ENCODE measurements around the gene MC5R. TPM values are rescaled to one million over a fixed set of nuclear protein-coding genes. Genes with fewer than 3 reads are reported as not detected.
"Not testable (repeated sequence)": the region's sequence is repeated elsewhere in the genome, so short reads cannot be mapped to it uniquely, and the experiment has no call there.

The MC5R gene
- total RNA-seq, 4 donors from 2014 or later, result not detected

- WGBS, 2 donors, result 95 to 96% methylated on average over 26 of the region's 26 CpGs
These were observed 2.3 kb downstream of the MC5R start for GRCh38 chr18:13826209-13826608.

GRCh38 chr18:13831864-13832508, 8.0 kb downstream of the MC5R start:
- WGBS, 2 donors, result 71 to 75% methylated on average over 11 of the region's 11 CpGs
- TF ChIP-seq POLR2A (IDR thresholded peaks at IDR 0.05), result no peak
- TF ChIP-seq CTCF (IDR thresholded peaks at IDR 0.05), result no peak
- H3K4me3 ChIP-seq (ENCODE audit: low read depth, poor library complexity, severe bottlenecking), result no peak overlapping the region
- intact Hi-C loops (cut with DNase I; ENCODE audit: low total_unique reads), result no loop called here
- DNase-seq (ENCODE audit: low spot score in 2 of 2), result no peak

More at GRCh38 chr18:13826209-13826608, 2.3 kb downstream of the MC5R start:
- no peak overlapping the region for H3K4me3 ChIP-seq (ENCODE audit: low read depth, poor library complexity, severe bottlenecking)
- DNase-seq (ENCODE audit: low spot score in 2 of 2), result no peak
- TF ChIP-seq CTCF (IDR thresholded peaks at IDR 0.05) (no peak), POLR2A (IDR thresholded peaks at IDR 0.05) (no peak)
- intact Hi-C loops (cut with DNase I; ENCODE audit: low total_unique reads), result no loop called here

- intact Hi-C loops (cut with DNase I; ENCODE audit: low total_unique reads), result no loop called here
- DNase-seq (ENCODE audit: low spot score in 2 of 2), result no peak
- TF ChIP-seq CTCF (IDR thresholded peaks at IDR 0.05) (no peak), POLR2A (IDR thresholded peaks at IDR 0.05) (no peak)
- no peak overlapping the region for H3K4me3 ChIP-seq (ENCODE audit: low read depth, poor library complexity, severe bottlenecking)
- WGBS, 2 donors, result 44 to 56% methylated on average over 8 of the region's 8 CpGs
These were observed 10.6 kb downstream of the MC5R start for GRCh38 chr18:13834496-13835015.

GRCh38 chr18:13835202-13835601, 11.3 kb downstream of the MC5R start:
- H3K4me3 ChIP-seq (ENCODE audit: low read depth, poor library complexity, severe bottlenecking), result no peak overlapping the region
- 74 to 79% methylated on average over 6 of the region's 6 CpGs for WGBS, 2 donors
- no peak for DNase-seq (ENCODE audit: low spot score in 2 of 2)
- intact Hi-C loops (cut with DNase I; ENCODE audit: low total_unique reads), result no loop called here
- TF ChIP-seq POLR2A (IDR thresholded peaks at IDR 0.05) (no peak), CTCF (IDR thresholded peaks at IDR 0.05) (no peak)

DNA sequence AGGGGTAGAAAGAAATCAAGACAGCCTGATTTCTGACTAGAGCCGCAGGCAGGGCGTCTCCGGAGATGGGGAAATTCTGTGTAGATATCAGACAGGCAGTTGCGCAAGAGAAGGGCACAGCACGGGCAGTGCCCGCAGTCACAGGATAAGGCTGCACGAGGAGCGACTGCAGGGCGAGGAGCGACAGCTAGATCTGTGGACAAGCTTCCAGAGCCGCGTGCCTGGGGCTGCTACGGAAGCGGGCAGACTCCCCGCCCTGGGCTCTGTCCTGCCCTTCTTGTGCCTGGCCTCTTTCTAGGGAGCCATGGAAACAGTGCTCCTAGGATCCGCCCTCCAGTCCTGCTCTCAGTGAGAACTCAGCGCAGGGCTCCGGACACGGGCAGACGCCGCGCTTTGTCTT, 12.6 kb downstream of the MC5R start:
- H3K4me3 ChIP-seq (ENCODE audit: low read depth, poor library complexity, severe bottlenecking), result no peak overlapping the region
- 90 to 93% methylated on average over 22 of the region's 22 CpGs for WGBS, 2 donors
- DNase-seq (ENCODE audit: low spot score in 2 of 2), result no peak
- TF ChIP-seq CTCF (IDR thresholded peaks at IDR 0.05) (no peak), POLR2A (IDR thresholded peaks at IDR 0.05) (no peak)
- intact Hi-C loops (cut with DNase I; ENCODE audit: low total_unique reads), result no loop called here

- H3K4me3 ChIP-seq (ENCODE audit: low read depth, poor library complexity, severe bottlenecking), result no peak overlapping the region
- WGBS, 2 donors, result 89 to 92% methylated on average over 4 of the region's 4 CpGs
- intact Hi-C loops (cut with DNase I; ENCODE audit: low total_unique reads), result no loop called here
These were observed 25.8 kb downstream of the MC5R start for GRCh38 chr18:13849791-13850190.

GRCh38 chr18:13862898-13863297, 38.9 kb downstream of the MC5R start:
- WGBS, 2 donors, result 53 to 55% methylated on average over 7 of the region's 7 CpGs
- DNase-seq (ENCODE audit: low spot score in 2 of 2), result not testable (repeated sequence)

More at GRCh38 chr18:13849791-13850190, 25.8 kb downstream of the MC5R start:
- DNase-seq (ENCODE audit: low spot score in 2 of 2), result no peak
- TF ChIP-seq POLR2A (IDR thresholded peaks at IDR 0.05) (no peak), CTCF (IDR thresholded peaks at IDR 0.05) (no peak)

More at GRCh38 chr18:13862898-13863297, 38.9 kb downstream of the MC5R start:
- H3K4me3 ChIP-seq (ENCODE audit: low read depth, poor library complexity, severe bottlenecking); intact Hi-C loops (cut with DNase I; ENCODE audit: low total_unique reads): not testable (repeated sequence)
